HepG2 (cell line): Measurements from ENCODE around the gene KRTAP12-2. TPM values are rescaled to one million over a fixed set of nuclear protein-coding genes. Genes with fewer than 3 reads are reported as not detected.

ENCODE experiments used
- ATAC-seq: fragments of 200-7000 bp; cut with Tn5 transposase; 3 replicates; pipeline ENCODE4 v1.9.1; 2020; ENCODE audit warnings: mild to moderate bottlenecking, moderate library complexity
- BruUV-seq: library from RNA; stranded (reverse); fragments of 400-500 nt; replicated peaks from 2 replicates; lab custom pipeline; 2021; lab: Mats Ljungman, UMichigan
- CTCF ChIA-PET: fragments of 300-600 bp; formaldehyde crosslinking; extraction: SDS; loops from one replicate; lab custom pipeline; 2021; ENCODE audit warnings: low total read pairs, inconsistent platforms, low intra/inter-chr PET ratio; lab: Yijun Ruan, JAX
- POLR2A ChIA-PET: fragments of 350-600 bp; sonication (Branson Sonifier 250); formaldehyde crosslinking; loops from one replicate; lab custom pipeline; 2020; ENCODE audit warnings: antibody characterized with exemption, inconsistent platforms; lab: Yijun Ruan, JAX
- DNase-seq: peaks from one replicate; pipeline ENCODE4 v3.0.0-alpha.2; 2015; ENCODE audit warnings: low spot score
- FAIRE-seq: peaks from 3 replicates; lab custom pipeline; 2011; peaks lifted over from hg19 to GRCh38; lab: Jason Lieb, UNC
- H2AFZ ChIP-seq: one replicate; pipeline ENCODE4 v1.6.1; 2011; ENCODE audit warnings: low read length, inconsistent platforms
- H3K27ac ChIP-seq: fragments of 300-600 bp; 3 replicates; pipeline ENCODE4 v1.8.0; 2011; ENCODE audit warnings: mixed run types, mild to moderate bottlenecking, mixed read lengths, low read length, inconsistent platforms; ENCODE audit not compliant: insufficient read depth; ENCODE audit errors: extremely low read length
- H3K27me3 ChIP-seq, 2 experiments: fragments of 200-600 bp in 1 of 2; 2 replicates in 1 of 2; 3 replicates in 1 of 2; pipeline versions ENCODE4 v1.6.0 to v1.8.0; 2011; ENCODE audit warnings: low read length in 2 of 2, mild to moderate bottlenecking in 2 of 2, moderate library complexity in 2 of 2, inconsistent platforms in 1 of 2; ENCODE audit not compliant: insufficient read depth in 2 of 2, control insufficient read depth in 1 of 2
- H3K36me3 ChIP-seq, 2 experiments: fragments of 200-600 bp in 1 of 2; replicated peaks in 1 of 2; 2 replicates in 1 of 2; 3 replicates in 1 of 2; pipeline versions ENCODE4 v1.5.1 to v1.8.0; 2011; ENCODE audit warnings: low read length in 2 of 2, inconsistent platforms in 1 of 2; ENCODE audit not compliant: insufficient read depth in 2 of 2, control insufficient read depth in 1 of 2
- H3K4me1 ChIP-seq: 2 replicates; pipeline ENCODE4 v1.5.1; 2012; ENCODE audit warnings: low read length, inconsistent platforms; ENCODE audit not compliant: insufficient read depth
- H3K4me2 ChIP-seq: 2 replicates; pipeline ENCODE4 v1.6.0; 2011; ENCODE audit warnings: low read depth, low read length, inconsistent platforms
- H3K4me3 ChIP-seq, 3 experiments: fragments of 200-600 bp in 1 of 3; sonication (generic), shearing (Covaris generic) in 1 of 3; replicated peaks in 1 of 3; 2 replicates each; pipeline ENCODE4 v1.5.1; 2011 to 2016; ENCODE audit warnings: low read length in 3 of 3, inconsistent platforms in 2 of 3, low read depth in 2 of 3, mild to moderate bottlenecking in 2 of 3, control low read depth in 1 of 3, mixed read lengths in 1 of 3; ENCODE audit not compliant: insufficient read depth in 1 of 3
- H3K79me2 ChIP-seq: one replicate; pipeline ENCODE4 v1.6.1; 2011; ENCODE audit warnings: low read length, inconsistent platforms; ENCODE audit not compliant: insufficient read depth
- H3K9ac ChIP-seq: 2 replicates; pipeline ENCODE4 v1.6.0; 2011; ENCODE audit warnings: mild to moderate bottlenecking, low read depth, low read length, inconsistent platforms; ENCODE audit not compliant: insufficient read depth
- H3K9me3 ChIP-seq: 2 replicates; pipeline ENCODE4 v1.5.1; 2012; ENCODE audit warnings: mild to moderate bottlenecking, low read length
- H4K20me1 ChIP-seq: 2 replicates; pipeline ENCODE4 v1.6.0; 2011; ENCODE audit warnings: inconsistent platforms, mild to moderate bottlenecking, low read length, moderate library complexity; ENCODE audit not compliant: insufficient read depth
- ATF1 ChIP-seq: IDR thresholded peaks from 2 replicates; pipeline ENCODE4 v1.6.1; 2016; ENCODE audit warnings: mild to moderate bottlenecking, control low read depth
- JUND ChIP-seq: sonication (generic); formaldehyde crosslinking; IDR thresholded peaks from 2 replicates; pipeline ENCODE4 v1.8.0; 2022; ENCODE audit warnings: mild to moderate bottlenecking, missing genetic modification reagents
- TBX2 ChIP-seq: sonication (generic); formaldehyde crosslinking; IDR thresholded peaks from 2 replicates; pipeline ENCODE4 v1.5.0; 2020; ENCODE audit warnings: missing genetic modification reagents, mild to moderate bottlenecking, borderline replicate concordance
- ZNF207 ChIP-seq: fragments of 450-650 bp; IDR thresholded peaks from 2 replicates; pipeline ENCODE4 v1.6.1; 2016; ENCODE audit warnings: antibody characterized with exemption, borderline replicate concordance
- ZNF557 ChIP-seq: sonication (generic); formaldehyde crosslinking; IDR thresholded peaks from 2 replicates; pipeline ENCODE4 v1.4.0; 2020; ENCODE audit warnings: missing genetic modification reagents
- ZNF768 ChIP-seq: sonication (generic); formaldehyde crosslinking; IDR thresholded peaks from 2 replicates; pipeline ENCODE4 v1.4.0; 2020; ENCODE audit warnings: missing genetic modification reagents
- WGBS: methylation state at CpG from one replicate; pipeline ENCODE4 v1.1.6; 2017; ENCODE audit warnings: low lambda C conversion rate; 5-methylcytosine and 5-hydroxymethylcytosine counted together
- in situ Hi-C: cut with HindIII; loops from 2 replicates; pipeline ENCODE4 v1.10.0; 2017; ENCODE audit warnings: low pct_unique_long_range_greater_than_20kb; ENCODE audit not compliant: extremely low pct_ligation_motif_present
- intact Hi-C: fragments of 100-400 bp; cut with micrococcal nuclease; formaldehyde crosslinking; loops from one replicate; pipeline ENCODE4 v1.10.0; 2022; ENCODE audit not compliant: unreplicated experiment
- polyA plus RNA-seq, 8 experiments: library from polyadenylated mRNA; depleted of rRNA in 3 of 8; stranded (reverse) in 7 of 8; unstranded in 1 of 8; fragments of >200 nt; fragmentation: Illumina TruSeq in 4 of 8; extraction: Trizol in 4 of 8; gene quantifications; 2 replicates each; pipeline versions ENCODE4 v1.2.1 to v1.2.3, GENCODE V29; 2011 to 2016; ENCODE audit warnings: low read depth in 4 of 8, missing spikeins in 1 of 8, mixed read lengths in 1 of 8; ENCODE audit not compliant: insufficient read depth in 1 of 8
- total RNA-seq, 5 experiments: library from RNA; depleted of rRNA; stranded (reverse); fragments of >200 nt; fragmentation: Illumina TruSeq; extraction: Trizol; gene quantifications; 2 replicates each; pipeline ENCODE4 v1.2.3, GENCODE V29; 2016; ENCODE audit warnings: low read depth in 1 of 5

KRTAP12-2 gene
- total and polyA plus RNA-seq, 2 of the 13 experiments (the other 11 are each of a cell fraction or from before 2014, with no cell fraction given): not detected

- TF ChIP-seq ZNF768 (CRISPR knock-in tag) (no peak), TBX2 (CRISPR knock-in tag) (no peak), ZNF557 (no peak), JUND (CRISPR knock-in tag) (no peak), ATF1 (no peak)
Observed at GRCh38 chr21:44710294-44710665, 43.6 kb upstream of the KRTAP12-2 start (continued).

GRCh38 chr21:44709426-44710293, 42.9 kb upstream of the KRTAP12-2 start:
- H3K4me1 ChIP-seq: peaks cover 7% of the 10 kb centered on the region; the same call in 1 of the 2 replicates
- no peak overlapping the region for H2AFZ ChIP-seq
- H3K4me3 ChIP-seq: no peak overlapping the region
- TF ChIP-seq JUND (CRISPR knock-in tag): no peak
- TF ChIP-seq ZNF207: no peak
- no TSS peak for BruUV-seq
- no peak for DNase-seq
- H3K79me2 ChIP-seq: no peaks in the 10 kb centered on the region
- H4K20me1 ChIP-seq: no peaks in the 10 kb centered on the region
- H3K4me2 ChIP-seq: no peak overlapping the region
- ChIA-PET POLR2A (no interaction called here), CTCF (no interaction called here)
- no peaks in the 10 kb centered on the region for H3K9me3 ChIP-seq
- peaks cover 16 to 62% of the 10 kb centered on the region in 2 experiments for H3K27me3 ChIP-seq
- in situ Hi-C loops: no loop called here
- WGBS: 52% methylated on average over 31 of the region's 45 CpGs
- H3K27ac ChIP-seq: no peak overlapping the region
- no peaks in the 10 kb centered on the region for H3K36me3 ChIP-seq
- intact Hi-C loops: no loop called here
- no peak for ATAC-seq
- no peak overlapping the region for H3K9ac ChIP-seq
- no peak for FAIRE-seq
